ENCODE results near the gene MLF2. TPM values are rescaled to one million over a fixed set of nuclear protein-coding genes. Genes with fewer than 3 reads are reported as not detected.

MLF2 gene, protein sequence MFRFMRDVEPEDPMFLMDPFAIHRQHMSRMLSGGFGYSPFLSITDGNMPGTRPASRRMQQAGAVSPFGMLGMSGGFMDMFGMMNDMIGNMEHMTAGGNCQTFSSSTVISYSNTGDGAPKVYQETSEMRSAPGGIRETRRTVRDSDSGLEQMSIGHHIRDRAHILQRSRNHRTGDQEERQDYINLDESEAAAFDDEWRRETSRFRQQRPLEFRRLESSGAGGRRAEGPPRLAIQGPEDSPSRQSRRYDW
- polyA plus RNA-seq (2011; rRNA removed), result 241 and 263 TPM in 2 replicates
- polyA minus RNA-seq (2011; rRNA and poly(A)+ RNA removed), result 148 and 185 TPM in 2 replicates

DNA sequence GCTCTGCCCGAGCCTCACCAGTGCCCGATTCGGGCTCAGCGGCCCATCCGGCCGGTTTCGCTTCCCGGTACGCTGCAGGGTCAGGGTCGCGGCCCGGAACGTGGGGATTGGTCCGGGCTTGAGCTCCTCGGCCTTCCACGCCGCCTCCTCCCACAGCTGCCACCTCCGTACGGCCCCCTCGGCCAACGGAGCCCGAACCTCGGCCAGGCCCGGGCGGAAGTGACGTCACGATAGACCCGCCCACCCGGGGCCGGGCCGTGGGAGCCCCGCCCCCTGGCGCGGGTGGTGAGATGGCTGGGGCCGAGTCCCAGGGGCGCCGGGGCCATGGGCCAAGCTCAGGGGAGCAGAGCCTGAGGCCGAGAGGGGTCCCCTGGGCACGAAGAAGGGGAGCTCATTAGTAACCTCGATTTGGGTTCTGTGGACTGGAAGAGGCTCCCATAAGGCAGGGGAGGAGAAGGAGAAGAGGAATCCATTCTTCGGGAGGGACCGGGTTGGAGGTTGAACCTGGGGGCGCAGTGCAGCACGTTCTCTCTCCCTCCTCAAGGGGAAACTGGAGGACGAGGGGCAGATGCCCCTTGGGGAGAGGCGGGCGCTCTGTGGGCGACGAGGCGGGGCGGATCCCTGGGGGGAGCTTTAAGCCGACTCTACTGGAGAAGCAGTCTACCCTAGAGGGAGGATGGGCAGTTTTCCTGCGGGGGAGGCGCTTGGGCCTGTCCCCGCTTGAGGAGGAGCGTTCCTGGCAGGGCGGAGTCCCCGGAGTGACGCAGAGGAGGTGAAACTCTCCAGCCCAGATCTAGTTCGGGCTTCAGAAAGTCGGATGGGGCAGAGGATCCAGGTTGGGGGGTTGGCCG lies at the start of gene MLF2:
Gene MLF2 (minus strand): TSS at position 221 of the 851 bp plus-strand sequence. CDS start 807 bp downstream, outside the sequence.
- CTCF ChIA-PET, result interaction anchor here (0.5 to 5.7 kb wide), 40 partner anchors 9 to 262 kb away, joined by 3 to 165 read pairs (median 8); partner anchors contain the start of genes CD4, COPS7A, GNB3 and GPR162
- Histone ChIP-seq H3K27ac (ENCODE audit: low read depth, low read length) (peak within 1 kb of the TSS; percentile 98), H3K9me3 (ENCODE audit: control insufficient read depth, insufficient read depth, low read length) (no peaks in the 10 kb centered on the region; the same call in 1 of the 2 replicates), H3K27me3 (ENCODE audit: control insufficient read depth, insufficient read depth, low read length) (no peaks in the 10 kb centered on the region), H3K4me3 (ENCODE audit: low read depth, low read length) (peak within 1 kb of the TSS; percentile 87)
- TF ChIP-seq, protein P1, sequence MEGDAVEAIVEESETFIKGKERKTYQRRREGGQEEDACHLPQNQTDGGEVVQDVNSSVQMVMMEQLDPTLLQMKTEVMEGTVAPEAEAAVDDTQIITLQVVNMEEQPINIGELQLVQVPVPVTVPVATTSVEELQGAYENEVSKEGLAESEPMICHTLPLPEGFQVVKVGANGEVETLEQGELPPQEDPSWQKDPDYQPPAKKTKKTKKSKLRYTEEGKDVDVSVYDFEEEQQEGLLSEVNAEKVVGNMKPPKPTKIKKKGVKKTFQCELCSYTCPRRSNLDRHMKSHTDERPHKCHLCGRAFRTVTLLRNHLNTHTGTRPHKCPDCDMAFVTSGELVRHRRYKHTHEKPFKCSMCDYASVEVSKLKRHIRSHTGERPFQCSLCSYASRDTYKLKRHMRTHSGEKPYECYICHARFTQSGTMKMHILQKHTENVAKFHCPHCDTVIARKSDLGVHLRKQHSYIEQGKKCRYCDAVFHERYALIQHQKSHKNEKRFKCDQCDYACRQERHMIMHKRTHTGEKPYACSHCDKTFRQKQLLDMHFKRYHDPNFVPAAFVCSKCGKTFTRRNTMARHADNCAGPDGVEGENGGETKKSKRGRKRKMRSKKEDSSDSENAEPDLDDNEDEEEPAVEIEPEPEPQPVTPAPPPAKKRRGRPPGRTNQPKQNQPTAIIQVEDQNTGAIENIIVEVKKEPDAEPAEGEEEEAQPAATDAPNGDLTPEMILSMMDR (IDR thresholded peaks at IDR 0.05; ENCODE audit: low read depth, low read length), result no peak
- DNase-seq (ENCODE audit: low read depth, low spot score), result peak; percentile 98
- POLR2A ChIA-PET, result interaction anchor here (0.5 to 4.2 kb wide), 27 partner anchors 11 to 1279 kb away, joined by 3 to 89 read pairs (median 6); partner anchors contain the start of genes CD4, CDCA3, COPS7A and GAPDH

DNA sequence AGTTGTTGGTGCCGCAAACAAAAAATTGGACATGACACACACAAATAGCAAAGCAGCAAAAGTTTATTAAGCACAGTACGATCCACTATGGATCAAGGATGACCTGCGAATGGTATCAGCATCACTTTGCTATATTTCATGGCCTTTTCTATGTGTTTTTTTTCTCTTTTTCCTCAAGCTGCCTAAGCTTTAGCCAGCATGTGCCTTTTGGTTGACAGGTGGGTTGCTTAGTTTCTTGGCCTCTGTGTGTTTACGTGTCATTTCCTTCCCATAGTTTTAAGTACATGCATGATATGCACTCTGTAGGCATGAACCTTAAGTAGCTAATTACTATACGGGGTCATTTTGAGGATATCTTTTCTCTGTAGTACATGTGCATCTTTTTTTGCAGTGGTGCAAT lies 46.2 kb upstream of the MLF2 start:
- Histone ChIP-seq H3K4me3 (ENCODE audit: low read depth, low read length) (no peak overlapping the region), H3K27ac (ENCODE audit: low read depth, low read length) (no peak overlapping the region), H3K9me3 (ENCODE audit: control insufficient read depth, insufficient read depth, low read length) (no peaks in the 10 kb centered on the region), H3K27me3 (ENCODE audit: control insufficient read depth, insufficient read depth, low read length) (peaks cover 4% of the 10 kb centered on the region)
- CTCF ChIA-PET, result interaction anchor here (1.2 kb wide), 1 partner anchor 26 kb away, joined by 3 read pairs; no protein-coding TSS in a partner anchor
- DNase-seq (ENCODE audit: low read depth, low spot score), result no peak
- TF ChIP-seq, protein P1 (IDR thresholded peaks at IDR 0.05; ENCODE audit: low read depth, low read length), result no peak
- POLR2A ChIA-PET, result no interaction called here

DNA sequence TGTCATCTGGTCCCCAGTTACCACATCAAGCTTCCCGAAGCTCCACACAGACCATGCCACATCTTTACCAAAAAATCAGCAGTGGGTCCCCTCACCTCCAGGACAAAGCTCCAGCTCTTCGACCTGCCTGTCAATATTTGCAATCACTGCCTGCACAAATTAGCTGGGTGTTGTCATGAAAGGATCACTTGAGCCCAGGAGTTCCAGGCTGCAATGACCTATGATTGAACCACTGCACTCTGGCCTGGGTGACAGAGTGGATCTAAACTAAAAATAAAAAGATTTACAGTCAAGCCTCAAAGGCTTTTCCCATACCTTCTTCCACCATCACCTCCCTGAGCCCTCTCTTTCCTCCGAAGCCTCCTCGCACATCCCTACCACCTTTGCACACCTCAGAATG lies 43.6 kb upstream of the MLF2 start:
- POLR2A ChIA-PET, result interaction anchor here (1.1 kb wide), 1 partner anchor 11 kb away, joined by 6 read pairs; no protein-coding TSS in a partner anchor
- CTCF ChIA-PET, result interaction anchor here (1.0 kb wide), 1 partner anchor 30 kb away, joined by 4 read pairs; no protein-coding TSS in a partner anchor

DNA sequence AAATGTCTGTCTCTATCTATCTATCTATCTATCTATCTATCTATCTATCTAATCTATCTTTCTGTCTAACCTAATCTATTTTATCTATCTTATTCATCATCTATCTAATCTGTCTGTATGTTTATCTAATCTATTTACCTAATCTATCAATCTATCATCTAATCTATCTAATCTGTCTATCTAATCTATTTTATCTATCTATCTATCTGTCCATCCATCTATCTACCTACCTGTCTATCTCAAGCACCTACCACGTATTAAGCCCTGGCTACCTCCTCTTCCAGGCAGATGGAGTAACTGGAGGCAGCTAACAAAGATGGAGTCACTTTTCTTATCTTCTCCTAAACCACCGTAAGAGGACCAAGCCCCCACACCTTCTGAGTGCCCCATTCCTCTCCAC lies 42.1 kb upstream of the MLF2 start:
- TF ChIP-seq, protein P1 (IDR thresholded peaks at IDR 0.05; ENCODE audit: low read depth, low read length), result no peak
- Histone ChIP-seq H3K27ac (ENCODE audit: low read depth, low read length) (no peak overlapping the region), H3K4me3 (ENCODE audit: low read depth, low read length) (no peak overlapping the region), H3K9me3 (ENCODE audit: control insufficient read depth, insufficient read depth, low read length) (no peaks in the 10 kb centered on the region), H3K27me3 (ENCODE audit: control insufficient read depth, insufficient read depth, low read length) (peaks cover 4% of the 10 kb centered on the region)
- CTCF ChIA-PET, result no interaction called here
- POLR2A ChIA-PET, result interaction anchor here (0.7 kb wide), 1 partner anchor 72 kb away, joined by 11 read pairs; no protein-coding TSS in a partner anchor
- DNase-seq (ENCODE audit: low read depth, low spot score), result no peak

More for the DNA sequence above, 43.6 kb upstream of the MLF2 start:
- DNase-seq (ENCODE audit: low read depth, low spot score), result no peak
- Histone ChIP-seq H3K4me3 (ENCODE audit: low read depth, low read length) (no peak overlapping the region), H3K9me3 (ENCODE audit: control insufficient read depth, insufficient read depth, low read length) (no peaks in the 10 kb centered on the region), H3K27me3 (ENCODE audit: control insufficient read depth, insufficient read depth, low read length) (peaks cover 4% of the 10 kb centered on the region), H3K27ac (ENCODE audit: low read depth, low read length) (no peak overlapping the region)
- TF ChIP-seq, protein P1 (IDR thresholded peaks at IDR 0.05; ENCODE audit: low read depth, low read length), result no peak

All from AG04450 (cell line).